T-helper 1 cell (primary cell): ENCODE measurements around the gene ARAF.
"Not testable (repeated sequence)": the region's sequence is repeated elsewhere in the genome, so short reads cannot be mapped to it uniquely, and the experiment has no call there.

Experiments used
- DNase-seq, 5 donors: peaks; one replicate each; pipeline ENCODE4 v3.0.0-alpha.2; 2012 to 2020

The ARAF gene

GRCh38 chrX:47586043-47586787 is 25.2 kb downstream of the ARAF start:
- no peak for DNase-seq

- no peak for DNase-seq
Measured at GRCh38 chrX:47587091-47587891, 26.3 kb downstream of the ARAF start.

GRCh38 chrX:47587906-47588735 is 27.1 kb downstream of the ARAF start:
- DNase-seq, result no peak

GRCh38 chrX:47590984-47591383 is 30.0 kb downstream of the ARAF start:
- no peak for DNase-seq

- DNase-seq, result no peak
Measured at GRCh38 chrX:47593522-47593921, 32.5 kb downstream of the ARAF start.

GRCh38 chrX:47595716-47596251 is 34.8 kb downstream of the ARAF start:
- DNase-seq, result no peak

GRCh38 chrX:47596256-47596655 is 35.3 kb downstream of the ARAF start:
- no peak for DNase-seq

GRCh38 chrX:47597222-47597621 is 36.2 kb downstream of the ARAF start:
- no peak for DNase-seq

- DNase-seq, result not testable (repeated sequence)
Measured at GRCh38 chrX:47603125-47603524, 42.1 kb downstream of the ARAF start.

GRCh38 chrX:47605024-47605423 is 44.0 kb downstream of the ARAF start:
- DNase-seq, result no peak

- DNase-seq, result no peak
Measured at GRCh38 chrX:47607091-47607490, 46.1 kb downstream of the ARAF start.

- DNase-seq, result no peak
Measured at GRCh38 chrX:47608130-47608810, 47.3 kb downstream of the ARAF start.

GRCh38 chrX:47610511-47610910 is 49.5 kb downstream of the ARAF start:
- no peak for DNase-seq

- no peak for DNase-seq
Measured at GRCh38 chrX:47611489-47611888, 50.5 kb downstream of the ARAF start.

GRCh38 chrX:47611926-47612325 is 50.9 kb downstream of the ARAF start:
- no peak for DNase-seq

- no peak for DNase-seq
Measured at GRCh38 chrX:47612418-47612817, 51.4 kb downstream of the ARAF start.

- DNase-seq, result no peak
Measured at GRCh38 chrX:47613082-47613481, 52.1 kb downstream of the ARAF start.

GRCh38 chrX:47614618-47615017 is 53.6 kb downstream of the ARAF start:
- no peak for DNase-seq

GRCh38 chrX:47618923-47619485 is 58.0 kb downstream of the ARAF start:
- no peak for DNase-seq

- peak; percentile 61 to 79 (median 71) for DNase-seq
Measured at GRCh38 chrX:47619486-47620302, 58.7 kb downstream of the ARAF start, which contains the start of gene SYN1. Gene SYN1 (minus strand): TSS chrX:47619857. CDS start chrX:47619728, 129 bp downstream.

GRCh38 chrX:47620303-47620685 is 59.3 kb downstream of the ARAF start:
- DNase-seq, result no peak
